HG03159 (cell line): ENCODE measurements around the gene PTPRM.

ENCODE experiments used
- ATAC-seq: cut with Tn5 transposase; IDR thresholded peaks from one replicate; pipeline ENCODE4 v1.9.1; 2021; ENCODE audit warnings: mild to moderate bottlenecking, moderate library complexity; ENCODE audit not compliant: unreplicated experiment

The PTPRM gene

GRCh38 chr18:8253944-8254343 lies 686.8 kb downstream of the PTPRM start:
- no peak for ATAC-seq

- no peak for ATAC-seq
Measured at GRCh38 chr18:8254654-8255053, 687.5 kb downstream of the PTPRM start.

- ATAC-seq: no peak
Measured at GRCh38 chr18:8257851-8258434, 690.8 kb downstream of the PTPRM start.

GRCh38 chr18:8260319-8260718 lies 693.2 kb downstream of the PTPRM start:
- no peak for ATAC-seq

- ATAC-seq: no peak
Measured at GRCh38 chr18:8260827-8261226, 693.7 kb downstream of the PTPRM start.

- ATAC-seq: no peak
Measured at GRCh38 chr18:8261651-8262091, 694.6 kb downstream of the PTPRM start.

GRCh38 chr18:8262221-8262620 lies 695.1 kb downstream of the PTPRM start:
- no peak for ATAC-seq

GRCh38 chr18:8264116-8264515 lies 697.0 kb downstream of the PTPRM start:
- no peak for ATAC-seq

- no peak for ATAC-seq
Measured at GRCh38 chr18:8264861-8265411, 697.8 kb downstream of the PTPRM start.

GRCh38 chr18:8272254-8272653 lies 705.1 kb downstream of the PTPRM start:
- no peak for ATAC-seq

- ATAC-seq: no peak
Measured at GRCh38 chr18:8274370-8274769, 707.3 kb downstream of the PTPRM start.

- no peak for ATAC-seq
Measured at GRCh38 chr18:8276406-8276805, 709.3 kb downstream of the PTPRM start.

GRCh38 chr18:8277270-8277669 lies 710.2 kb downstream of the PTPRM start:
- no peak for ATAC-seq

- ATAC-seq: no peak
Measured at GRCh38 chr18:8279346-8279745, 712.2 kb downstream of the PTPRM start.

- no peak for ATAC-seq
Measured at GRCh38 chr18:8279781-8280330, 712.7 kb downstream of the PTPRM start.

- no peak for ATAC-seq
Measured at GRCh38 chr18:8283891-8284585, 716.9 kb downstream of the PTPRM start.

- ATAC-seq: no peak
Measured at GRCh38 chr18:8286303-8286702, 719.2 kb downstream of the PTPRM start.

GRCh38 chr18:8287196-8287885 lies 720.2 kb downstream of the PTPRM start:
- ATAC-seq: no peak

- no peak for ATAC-seq
Measured at GRCh38 chr18:8288472-8289195, 721.5 kb downstream of the PTPRM start.

- no peak for ATAC-seq
Measured at GRCh38 chr18:8290435-8290834, 723.3 kb downstream of the PTPRM start.

GRCh38 chr18:8290913-8291312 lies 723.8 kb downstream of the PTPRM start:
- ATAC-seq: no peak
